GM18526 (cell line): Measurements from ENCODE around the gene GMFB.

Source experiments
- POLR2A ChIP-seq: IDR thresholded peaks from 3 replicates; pipeline ENCODE4 v1.6.1; 2011; ENCODE audit not compliant: insufficient read length; ENCODE audit errors: extremely low read depth

GMFB gene

GRCh38 chr14:54451121-54451601 lies 37.6 kb downstream of the GMFB start:
- TF ChIP-seq POLR2A: no peak

GRCh38 chr14:54450535-54450934 lies 38.2 kb downstream of the GMFB start:
- no peak for TF ChIP-seq POLR2A

- TF ChIP-seq POLR2A: no peak
Measured at GRCh38 chr14:54447231-54447692, 41.5 kb downstream of the GMFB start.

- TF ChIP-seq POLR2A: no peak
Measured at GRCh38 chr14:54446161-54446693, 42.6 kb downstream of the GMFB start.

- TF ChIP-seq POLR2A: no peak
Measured at GRCh38 chr14:54444681-54445080, 44.1 kb downstream of the GMFB start.

- TF ChIP-seq POLR2A: no peak
Measured at GRCh38 chr14:54443981-54444380, 44.8 kb downstream of the GMFB start.

- peak; percentile 75 for TF ChIP-seq POLR2A
Measured at GRCh38 chr14:54440873-54441868, 47.6 kb downstream of the GMFB start, which contains the start of gene CNIH1. Gene CNIH1 (minus strand): TSS chr14:54441374. CDS start chr14:54441327, 47 bp downstream.

- TF ChIP-seq POLR2A: no peak
Measured at GRCh38 chr14:54440476-54440872, 48.3 kb downstream of the GMFB start.

- no peak for TF ChIP-seq POLR2A
Measured at GRCh38 chr14:54440037-54440436, 48.7 kb downstream of the GMFB start.

- no peak for TF ChIP-seq POLR2A
Measured at GRCh38 chr14:54438703-54439102, 50.1 kb downstream of the GMFB start.

- TF ChIP-seq POLR2A: no peak
Measured at GRCh38 chr14:54435500-54435981, 53.2 kb downstream of the GMFB start.

GRCh38 chr14:54428527-54428926 lies 60.3 kb downstream of the GMFB start:
- TF ChIP-seq POLR2A: no peak

- TF ChIP-seq POLR2A: no peak
Measured at GRCh38 chr14:54427871-54428270, 60.9 kb downstream of the GMFB start.

GRCh38 chr14:54425537-54426274 lies 63.1 kb downstream of the GMFB start:
- no peak for TF ChIP-seq POLR2A

- no peak for TF ChIP-seq POLR2A
Measured at GRCh38 chr14:54425068-54425467, 63.7 kb downstream of the GMFB start.
